Stimulated activated CD4-positive, alpha-beta T cell treated with anti-CD3 and anti-CD28 coated beads, Interleukin-2, amount 100 ng/mL, for 4 hours (primary cell): ENCODE data around the gene CTTNBP2.
"Not testable (repeated sequence)": the region's sequence is repeated elsewhere in the genome, so short reads cannot be mapped to it uniquely, and the experiment has no call there.

Source experiments
- DNase-seq: peaks from one replicate; pipeline ENCODE4 v3.0.0-alpha.2; 2020; ENCODE audit warnings: low read depth

The CTTNBP2 gene

GRCh38 chr7:117739085-117739484 lies 134.2 kb downstream of the CTTNBP2 start:
- no peak for DNase-seq

GRCh38 chr7:117737926-117738325 lies 135.3 kb downstream of the CTTNBP2 start:
- no peak for DNase-seq

GRCh38 chr7:117731455-117731854 lies 141.8 kb downstream of the CTTNBP2 start:
- DNase-seq, result no peak

GRCh38 chr7:117730390-117730789 lies 142.9 kb downstream of the CTTNBP2 start:
- DNase-seq, result no peak

- no peak for DNase-seq
Observed at GRCh38 chr7:117728890-117729624, 144.2 kb downstream of the CTTNBP2 start.

- no peak for DNase-seq
Observed at GRCh38 chr7:117724898-117725297, 148.3 kb downstream of the CTTNBP2 start.

- DNase-seq, result no peak
Observed at GRCh38 chr7:117719377-117719776, 153.9 kb downstream of the CTTNBP2 start.

- DNase-seq, result no peak
Observed at GRCh38 chr7:117718116-117718835, 155.0 kb downstream of the CTTNBP2 start.

GRCh38 chr7:117717357-117717756 lies 155.9 kb downstream of the CTTNBP2 start:
- DNase-seq, result no peak

- DNase-seq, result no peak
Observed at GRCh38 chr7:117716707-117717299, 156.4 kb downstream of the CTTNBP2 start.

GRCh38 chr7:117715784-117716445 lies 157.3 kb downstream of the CTTNBP2 start:
- no peak for DNase-seq

- DNase-seq, result no peak
Observed at GRCh38 chr7:117711556-117711955, 161.7 kb downstream of the CTTNBP2 start.

- not testable (repeated sequence) for DNase-seq
Observed at GRCh38 chr7:117708173-117708572, 165.1 kb downstream of the CTTNBP2 start.

- DNase-seq, result no peak
Observed at GRCh38 chr7:117707080-117707479, 166.2 kb downstream of the CTTNBP2 start.

- DNase-seq, result no peak
Observed at GRCh38 chr7:117706210-117706609, 167.0 kb downstream of the CTTNBP2 start.

- no peak for DNase-seq
Observed at GRCh38 chr7:117705630-117706029, 167.6 kb downstream of the CTTNBP2 start.

GRCh38 chr7:117704063-117704462 lies 169.2 kb downstream of the CTTNBP2 start:
- no peak for DNase-seq

- no peak for DNase-seq
Observed at GRCh38 chr7:117698018-117698417, 175.2 kb downstream of the CTTNBP2 start.

GRCh38 chr7:117692338-117692737 lies 180.9 kb downstream of the CTTNBP2 start:
- no peak for DNase-seq

- DNase-seq, result no peak
Observed at GRCh38 chr7:117690147-117690546, 183.1 kb downstream of the CTTNBP2 start.

GRCh38 chr7:117689406-117689805 lies 183.8 kb downstream of the CTTNBP2 start:
- DNase-seq, result no peak

- no peak for DNase-seq
Observed at GRCh38 chr7:117688126-117688525, 185.1 kb downstream of the CTTNBP2 start.
